Stimulated activated CD8-positive, alpha-beta memory T cell treated with anti-CD3 and anti-CD28 coated beads, Interleukin-4, amount 100 ng/mL, for 1 hour (primary cell): ENCODE measurements around the gene IGF2R.

Source experiments
- DNase-seq, 2 donors: peaks; one replicate each; pipeline ENCODE4 v3.0.0-alpha.2; 2020; ENCODE audit warnings: low read depth in 2 of 2, low spot score in 1 of 2

Gene IGF2R

GRCh38 chr6:160022793-160023192, 53.9 kb downstream of the IGF2R start:
- no peak for DNase-seq

DNA sequence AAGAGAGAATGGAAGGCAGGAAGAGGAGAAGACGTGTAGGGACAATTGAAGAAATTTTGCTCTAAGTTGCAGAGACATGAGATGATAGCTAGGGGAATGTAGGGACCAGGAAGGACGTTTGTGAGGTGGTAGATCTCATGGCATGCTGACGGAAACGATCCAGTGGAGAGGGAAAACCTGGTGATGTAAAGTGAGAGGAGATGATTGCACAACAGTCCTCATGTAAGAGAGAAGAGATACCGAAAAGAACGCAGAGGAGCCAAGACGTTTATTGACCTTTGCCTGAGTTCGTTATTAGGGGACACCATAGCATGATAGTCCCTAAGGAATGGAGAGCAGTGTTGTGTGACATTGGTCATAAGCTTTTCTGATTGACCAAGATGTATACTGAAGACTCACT, 55.3 kb downstream of the IGF2R start:
- DNase-seq = no peak

GRCh38 chr6:160027076-160027475, 58.2 kb downstream of the IGF2R start:
- DNase-seq = no peak

GRCh38 chr6:160027931-160028330, 59.0 kb downstream of the IGF2R start:
- no peak for DNase-seq

GRCh38 chr6:160028487-160029275, 59.8 kb downstream of the IGF2R start:
- no peak for DNase-seq

- DNase-seq = no peak
Observed at GRCh38 chr6:160029525-160029924, 60.6 kb downstream of the IGF2R start.

GRCh38 chr6:160030103-160030502, 61.2 kb downstream of the IGF2R start:
- DNase-seq = no peak

DNA sequence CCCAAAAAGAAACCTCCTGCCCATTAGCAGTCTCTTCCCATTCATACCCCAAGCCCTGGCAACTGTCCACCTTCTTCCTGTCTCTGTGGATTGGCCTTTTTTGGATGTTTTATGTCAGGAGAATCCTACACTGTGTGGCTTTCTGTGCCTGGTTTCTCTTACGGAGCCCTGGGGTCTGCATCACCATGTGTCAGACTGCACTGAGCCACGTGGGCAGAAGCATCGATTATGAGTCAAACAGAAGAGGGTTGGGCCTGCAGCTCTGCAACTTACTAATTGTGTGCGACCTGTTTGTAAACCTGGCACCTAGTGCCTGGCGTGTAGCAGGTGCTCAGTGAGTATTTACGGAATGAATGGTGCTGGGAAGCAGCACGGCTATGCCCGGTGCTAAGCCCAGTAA, 62.6 kb downstream of the IGF2R start:
- no peak for DNase-seq

DNA sequence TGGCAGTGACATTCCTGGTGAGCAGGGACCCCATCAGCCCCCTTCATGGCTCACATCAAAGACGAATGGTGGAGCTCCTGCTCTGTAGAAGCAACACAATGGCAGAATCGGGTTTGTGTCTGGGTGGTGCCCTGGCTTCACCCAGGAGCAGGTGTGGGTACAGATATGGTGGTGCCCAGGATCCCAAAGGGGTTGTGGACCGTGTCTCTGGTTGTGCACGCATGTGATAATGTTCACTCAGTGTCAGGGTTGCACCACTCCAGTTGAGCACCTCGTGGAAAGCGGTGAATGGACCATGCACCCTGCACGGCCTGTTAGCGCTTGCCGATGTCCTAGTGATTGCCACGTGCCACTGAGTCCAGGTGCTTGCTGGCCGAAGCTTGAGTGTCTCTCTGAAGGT, 63.0 kb downstream of the IGF2R start:
- DNase-seq = no peak

DNA sequence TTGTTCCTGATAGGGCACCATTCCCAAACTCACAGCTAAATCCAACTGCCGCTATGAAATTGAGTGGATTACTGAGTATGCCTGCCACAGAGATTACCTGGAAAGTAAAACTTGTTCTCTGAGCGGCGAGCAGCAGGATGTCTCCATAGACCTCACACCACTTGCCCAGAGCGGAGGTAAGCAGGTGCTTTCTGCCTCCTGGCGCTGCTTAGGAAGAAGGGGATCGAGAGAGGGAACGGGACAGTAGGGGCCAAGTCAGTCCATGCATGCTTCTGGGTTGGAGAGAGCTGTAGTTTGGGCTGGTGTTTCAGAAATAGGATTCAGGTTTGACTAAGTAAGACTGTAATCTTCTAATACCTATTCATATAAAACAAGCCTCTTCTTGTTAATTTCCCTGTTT, 63.7 kb downstream of the IGF2R start:
- DNase-seq = no peak

GRCh38 chr6:160034036-160034930, 65.4 kb downstream of the IGF2R start:
- DNase-seq = no peak

DNA sequence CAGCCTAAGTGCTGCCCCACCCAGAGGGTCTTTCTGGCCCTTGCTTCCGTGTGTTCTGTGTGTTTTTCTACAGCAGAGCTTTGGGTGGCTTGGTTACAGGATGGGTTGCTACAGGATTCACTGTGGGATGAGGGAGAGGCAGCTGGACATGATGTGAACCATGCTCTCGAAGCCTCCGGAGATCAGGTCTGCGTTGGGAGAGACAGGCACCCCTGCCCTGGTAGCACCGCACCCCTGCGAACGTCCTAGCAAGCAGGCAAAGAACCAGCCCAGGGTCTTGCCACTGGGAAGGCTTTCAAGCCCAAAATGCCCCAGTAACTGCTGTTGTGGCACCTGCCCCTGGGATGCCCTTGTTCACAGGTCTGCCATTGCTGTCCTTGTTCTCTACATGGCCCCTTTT, 66.4 kb downstream of the IGF2R start:
- no peak for DNase-seq

DNA sequence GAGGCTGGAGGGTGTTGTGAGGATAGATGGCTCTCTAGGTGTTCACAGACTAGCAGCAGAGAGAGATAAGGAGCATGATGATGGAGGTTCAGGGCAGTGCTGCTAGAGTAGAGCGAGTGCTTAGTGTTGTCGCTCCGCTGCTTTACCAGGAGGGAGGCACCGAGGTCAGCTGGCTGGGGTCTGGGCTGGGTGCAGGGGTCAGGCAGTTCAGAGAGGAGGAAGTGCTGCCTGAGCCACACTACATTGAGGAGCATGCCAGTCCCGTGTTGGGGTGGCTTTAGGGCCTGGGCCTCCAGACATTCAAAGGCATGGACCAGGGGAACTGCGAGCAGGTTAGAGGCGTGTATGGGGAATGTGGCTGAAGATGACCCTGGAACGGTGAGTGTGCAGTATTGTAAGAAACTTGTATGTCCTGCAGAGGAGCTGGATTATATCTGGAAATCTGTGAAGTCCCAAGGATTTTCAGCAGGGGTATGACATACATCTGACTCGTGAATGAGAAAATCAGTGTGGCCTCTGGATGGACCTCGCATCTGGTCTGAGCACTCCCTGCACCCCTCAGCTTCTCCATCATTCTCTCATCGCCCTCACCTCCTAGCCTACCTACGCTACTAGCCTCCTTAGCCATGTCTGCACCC, 66.9 kb downstream of the IGF2R start:
- no peak for DNase-seq

GRCh38 chr6:160036331-160036695, 67.4 kb downstream of the IGF2R start:
- DNase-seq = no peak

DNA sequence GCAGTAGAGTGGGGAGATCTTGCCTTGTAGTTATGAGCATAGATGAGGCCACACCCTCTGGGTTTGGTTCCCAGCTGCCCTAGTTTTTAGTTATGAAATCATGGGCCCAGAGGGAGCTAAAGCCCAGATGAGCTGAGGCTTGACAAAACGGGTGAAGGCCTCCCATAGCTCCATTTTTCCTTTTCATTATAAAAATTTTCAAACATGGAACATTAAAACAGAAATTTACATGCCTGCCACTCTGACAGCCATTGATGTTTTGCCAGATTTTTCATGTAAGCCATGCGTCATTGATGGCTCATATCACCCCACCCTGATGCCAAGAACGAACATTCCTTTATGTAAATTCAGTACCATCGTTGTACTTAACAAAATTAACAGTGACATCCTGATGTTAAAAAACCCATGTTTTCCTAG, 67.9 kb downstream of the IGF2R start:
- no peak for DNase-seq

- DNase-seq = no peak
Observed at GRCh38 chr6:160038479-160038878, 69.6 kb downstream of the IGF2R start.

DNA sequence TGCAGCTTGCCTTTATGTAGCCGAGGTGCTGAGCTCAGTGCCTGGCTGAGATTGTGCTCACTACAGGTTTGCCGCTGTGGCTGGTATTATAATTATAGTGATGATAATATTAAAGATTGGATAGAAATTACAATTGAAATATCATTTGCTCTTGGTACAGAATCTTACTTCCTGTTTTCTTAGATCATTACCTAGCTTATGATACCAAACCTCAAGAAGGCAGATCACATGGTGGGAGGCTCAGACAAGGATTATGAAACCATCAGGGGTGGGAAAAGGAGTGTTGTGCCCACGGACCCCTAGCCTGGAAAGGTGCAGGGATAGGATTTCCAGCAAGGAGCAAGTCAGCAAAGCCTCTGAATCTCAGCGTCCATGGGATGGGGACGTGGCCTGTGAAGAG, 70.6 kb downstream of the IGF2R start:
- DNase-seq = no peak

DNA sequence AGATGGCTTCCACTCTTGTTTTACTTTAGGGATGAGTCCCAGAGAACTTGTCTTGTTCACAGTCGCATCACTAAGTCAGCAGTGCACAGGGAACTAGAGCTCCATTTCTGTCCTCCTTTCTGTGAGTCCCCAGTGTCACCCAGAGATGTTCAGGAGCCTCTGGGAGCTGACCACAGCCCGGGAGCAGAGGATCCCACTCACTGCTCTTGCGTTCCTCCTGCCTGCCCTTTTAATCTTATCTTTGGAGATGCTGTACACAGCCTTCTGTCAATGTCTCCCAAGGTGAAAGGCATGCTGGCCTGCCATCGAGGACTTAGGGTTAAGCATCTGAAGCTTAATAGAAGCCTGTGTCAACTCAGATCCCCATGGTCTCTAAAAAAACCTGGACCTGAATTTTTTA, 71.2 kb downstream of the IGF2R start:
- no peak for DNase-seq

GRCh38 chr6:160040527-160041264, 71.8 kb downstream of the IGF2R start:
- DNase-seq = no peak

DNA sequence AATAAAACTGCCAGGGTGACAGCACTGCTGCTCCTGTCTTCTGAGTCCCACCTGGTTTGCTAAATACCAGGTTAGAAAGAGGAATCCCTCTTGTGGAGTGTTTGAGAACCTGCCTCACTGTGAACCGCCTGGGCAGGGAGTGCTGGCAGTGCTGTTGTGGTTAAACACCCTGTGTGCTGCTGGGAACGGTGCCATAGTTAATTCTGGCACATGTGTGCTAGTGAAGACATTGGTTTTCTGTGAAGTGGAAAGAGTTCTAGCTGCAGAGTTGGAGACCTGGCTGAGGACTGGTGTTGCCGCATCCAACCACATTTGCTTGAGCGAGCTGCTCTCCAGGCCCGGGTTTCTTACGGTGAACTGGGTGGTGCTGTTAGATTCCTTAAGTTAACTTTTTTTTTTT, 72.7 kb downstream of the IGF2R start:
- no peak for DNase-seq
